ENCODE results near the gene SPOCK1.

- TF ChIP-seq, protein P1, sequence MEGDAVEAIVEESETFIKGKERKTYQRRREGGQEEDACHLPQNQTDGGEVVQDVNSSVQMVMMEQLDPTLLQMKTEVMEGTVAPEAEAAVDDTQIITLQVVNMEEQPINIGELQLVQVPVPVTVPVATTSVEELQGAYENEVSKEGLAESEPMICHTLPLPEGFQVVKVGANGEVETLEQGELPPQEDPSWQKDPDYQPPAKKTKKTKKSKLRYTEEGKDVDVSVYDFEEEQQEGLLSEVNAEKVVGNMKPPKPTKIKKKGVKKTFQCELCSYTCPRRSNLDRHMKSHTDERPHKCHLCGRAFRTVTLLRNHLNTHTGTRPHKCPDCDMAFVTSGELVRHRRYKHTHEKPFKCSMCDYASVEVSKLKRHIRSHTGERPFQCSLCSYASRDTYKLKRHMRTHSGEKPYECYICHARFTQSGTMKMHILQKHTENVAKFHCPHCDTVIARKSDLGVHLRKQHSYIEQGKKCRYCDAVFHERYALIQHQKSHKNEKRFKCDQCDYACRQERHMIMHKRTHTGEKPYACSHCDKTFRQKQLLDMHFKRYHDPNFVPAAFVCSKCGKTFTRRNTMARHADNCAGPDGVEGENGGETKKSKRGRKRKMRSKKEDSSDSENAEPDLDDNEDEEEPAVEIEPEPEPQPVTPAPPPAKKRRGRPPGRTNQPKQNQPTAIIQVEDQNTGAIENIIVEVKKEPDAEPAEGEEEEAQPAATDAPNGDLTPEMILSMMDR (IDR thresholded peaks at IDR 0.05; ENCODE audit: low read depth, low read length, missing input control) = no peak
- TF ChIP-seq EGR1 (IDR thresholded peaks at IDR 0.05; ENCODE audit: low read depth in 2 of 2) (no peak), REST (IDR thresholded peaks at IDR 0.05) (no peak), TAF1 (conservative IDR thresholded peaks at IDR 0.05) (no peak), JUND (IDR thresholded peaks at IDR 0.05) (no peak), FOXA1 (IDR thresholded peaks at IDR 0.05) (no peak), RAD21 (IDR thresholded peaks at IDR 0.05) (no peak)
Observed at GRCh38 chr5:137055271-137055872, 443.8 kb downstream of the SPOCK1 start.
